HUES6 (cell line): ENCODE measurements around the gene ROR2.
A peak's percentile ranks its signal among the peaks of the same experiment; 100 is the strongest.

Experiments
- H3K27ac ChIP-seq: 2 replicates; pipeline ENCODE4 v1.7.0; 2013; ENCODE audit warnings: low read depth, mild to moderate bottlenecking, low read length, inconsistent platforms
- H3K27me3 ChIP-seq: 2 replicates; pipeline ENCODE4 v1.6.1; 2013; ENCODE audit warnings: low read length; ENCODE audit not compliant: control insufficient read depth, insufficient read depth
- H3K36me3 ChIP-seq: 2 replicates; pipeline ENCODE4 v1.6.1; 2013; ENCODE audit warnings: low read length; ENCODE audit not compliant: control insufficient read depth, insufficient read depth
- H3K4me1 ChIP-seq: 2 replicates; pipeline ENCODE4 v1.6.1; 2013; ENCODE audit warnings: low read length; ENCODE audit not compliant: control insufficient read depth, insufficient read depth
- H3K4me3 ChIP-seq: 2 replicates; pipeline ENCODE4 v1.5.1; 2013; ENCODE audit warnings: low read depth, low read length
- H3K9ac ChIP-seq: one replicate; pipeline ENCODE4 v1.6.1; 2013; ENCODE audit warnings: mild to moderate bottlenecking, low read length
- H3K9me3 ChIP-seq: 2 replicates; pipeline ENCODE4 v1.6.1; 2013; ENCODE audit warnings: low read depth, low read length; ENCODE audit not compliant: control insufficient read depth, insufficient read depth

ROR2 gene

DNA sequence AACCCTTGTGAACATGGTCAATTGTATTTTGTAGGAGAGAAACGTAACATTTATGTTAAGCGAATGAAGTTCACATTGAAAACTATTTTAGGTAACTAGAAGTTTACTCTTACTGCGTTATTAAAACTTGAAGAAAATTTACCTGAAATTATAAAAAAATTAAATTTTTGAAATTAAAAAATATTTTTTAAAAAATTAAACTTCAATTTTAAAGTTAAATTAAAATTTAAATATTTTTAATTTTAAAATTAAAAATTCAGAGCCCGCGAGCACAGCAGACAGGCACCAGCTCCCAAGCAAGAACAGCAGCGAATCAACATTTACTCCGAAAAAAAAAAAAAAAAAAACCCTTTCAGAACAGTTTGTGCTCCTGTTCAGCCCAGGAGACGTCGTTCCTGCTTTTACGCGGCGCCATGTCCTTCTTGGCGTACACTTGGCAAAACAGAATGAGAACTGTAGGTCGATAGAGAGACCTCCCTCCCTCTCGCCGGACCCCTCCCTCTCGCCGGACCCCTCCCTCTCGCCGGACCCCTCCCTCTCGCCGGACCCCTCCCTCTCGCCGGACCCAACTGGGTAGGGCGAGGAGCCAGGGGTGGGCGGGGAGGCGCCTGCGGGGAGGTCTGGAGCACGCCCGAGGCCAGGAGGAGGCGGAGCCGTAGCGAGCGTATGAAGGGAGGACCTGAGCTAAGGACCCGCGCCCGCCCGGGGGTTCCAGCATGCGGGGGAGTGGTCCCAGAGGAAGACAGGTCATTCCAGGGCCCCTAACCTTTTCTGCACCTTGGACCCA is 235.8 kb downstream of the ROR2 start:
- no peak overlapping the region for H3K27ac ChIP-seq
- no peaks in the 10 kb centered on the region for H3K27me3 ChIP-seq
- H3K9ac ChIP-seq, result no peak overlapping the region
- H3K9me3 ChIP-seq, result peaks cover 5% of the 10 kb centered on the region; the same call in 1 of the 2 replicates
- H3K36me3 ChIP-seq, result no peaks in the 10 kb centered on the region
- peak overlapping the region; percentile 44; the same call in 1 of the 2 replicates for H3K4me3 ChIP-seq
- H3K4me1 ChIP-seq, result no peaks in the 10 kb centered on the region

DNA sequence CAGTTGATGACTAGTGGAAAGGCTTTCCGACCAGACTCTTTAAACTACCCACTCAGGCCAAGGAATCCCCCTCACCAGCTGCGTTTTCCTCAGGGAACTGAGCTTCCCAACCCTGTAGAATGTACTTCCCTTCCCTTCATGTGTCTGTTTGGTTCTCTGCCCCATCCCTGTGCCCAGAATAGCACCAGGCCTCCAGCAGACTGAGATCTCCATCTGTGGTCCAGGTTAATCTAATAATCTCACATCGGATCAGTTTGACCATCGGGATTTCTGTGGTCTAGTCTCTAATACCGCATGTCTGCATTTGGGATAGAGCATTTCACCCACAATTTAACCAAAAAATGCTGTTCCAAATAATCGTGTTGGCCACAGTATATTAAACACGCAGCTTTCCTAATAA is 237.2 kb downstream of the ROR2 start:
- no peaks in the 10 kb centered on the region for H3K27me3 ChIP-seq
- H3K27ac ChIP-seq, result no peak overlapping the region
- no peaks in the 10 kb centered on the region for H3K36me3 ChIP-seq
- H3K9ac ChIP-seq, result no peak overlapping the region
- H3K4me1 ChIP-seq, result no peaks in the 10 kb centered on the region
- H3K4me3 ChIP-seq, result no peak overlapping the region
- H3K9me3 ChIP-seq, result peaks cover 5% of the 10 kb centered on the region; the same call in 1 of the 2 replicates

DNA sequence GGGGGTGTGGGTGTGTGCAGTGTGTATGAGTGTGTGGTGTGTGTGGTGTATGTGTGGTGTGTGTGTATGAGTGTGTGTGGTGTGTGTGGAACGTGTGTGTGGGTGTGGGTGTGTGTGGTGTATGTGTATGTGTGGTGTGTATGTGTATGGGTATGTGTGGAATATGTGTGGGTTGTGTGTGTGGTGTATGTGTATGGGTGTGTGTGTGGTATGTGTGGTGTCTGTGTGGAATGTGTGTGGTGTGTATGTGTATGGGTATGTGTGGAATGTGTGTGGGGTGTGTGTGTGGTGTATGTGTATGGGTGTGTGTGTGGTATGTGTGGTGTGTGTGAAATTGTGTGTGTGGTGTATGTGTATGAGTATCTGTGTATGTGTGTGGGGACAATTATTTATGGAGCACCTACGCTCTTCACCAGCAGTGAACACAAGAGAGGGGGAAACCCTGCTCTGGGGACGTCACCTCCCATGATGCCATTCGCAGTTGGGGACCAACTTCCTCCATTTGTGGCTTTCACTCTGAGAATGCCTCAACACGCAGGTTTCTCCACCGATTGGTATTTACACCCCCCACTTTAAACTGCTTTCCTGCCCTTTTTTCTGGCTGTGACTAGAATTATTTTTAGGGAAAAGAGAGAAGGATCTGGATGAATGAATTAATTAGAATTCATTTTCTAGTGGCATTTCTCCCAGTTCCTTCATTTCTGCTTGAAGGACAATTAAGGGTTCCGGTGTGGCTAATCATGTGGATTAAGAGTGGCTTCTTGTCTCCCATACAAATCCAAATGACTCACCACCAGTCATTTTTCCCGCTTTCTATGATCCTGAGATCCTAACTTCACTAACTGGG is 238.1 kb downstream of the ROR2 start:
- Histone ChIP-seq H3K36me3 (no peaks in the 10 kb centered on the region), H3K27ac (no peak overlapping the region), H3K27me3 (no peaks in the 10 kb centered on the region), H3K9ac (no peak overlapping the region), H3K4me1 (no peaks in the 10 kb centered on the region), H3K4me3 (no peak overlapping the region), H3K9me3 (peaks cover 8% of the 10 kb centered on the region)

DNA sequence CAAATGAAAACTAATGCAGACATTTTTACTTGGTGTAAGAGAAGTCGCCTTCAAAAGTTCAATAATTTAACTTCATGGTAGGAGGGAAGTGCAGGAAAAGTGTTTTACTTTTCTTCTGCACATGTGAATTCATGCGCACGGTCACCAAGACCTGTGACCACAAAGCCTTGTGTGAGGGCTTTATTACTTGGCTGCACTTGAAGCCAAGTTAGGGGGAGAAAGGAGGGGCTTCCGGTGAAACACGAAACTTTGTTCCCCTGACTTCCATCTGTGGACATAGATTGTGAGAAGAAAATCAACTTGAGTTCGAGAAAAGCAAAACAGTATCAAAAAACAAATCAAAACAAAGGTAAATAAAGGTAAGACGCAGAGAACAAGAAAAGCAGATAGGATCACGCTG is 239.9 kb downstream of the ROR2 start:
- no peak overlapping the region for H3K4me3 ChIP-seq
- peaks cover 18% of the 10 kb centered on the region for H3K9me3 ChIP-seq
- H3K36me3 ChIP-seq, result no peaks in the 10 kb centered on the region
- H3K27ac ChIP-seq, result no peak overlapping the region
- no peaks in the 10 kb centered on the region for H3K27me3 ChIP-seq
- no peak overlapping the region for H3K9ac ChIP-seq
- no peaks in the 10 kb centered on the region for H3K4me1 ChIP-seq

DNA sequence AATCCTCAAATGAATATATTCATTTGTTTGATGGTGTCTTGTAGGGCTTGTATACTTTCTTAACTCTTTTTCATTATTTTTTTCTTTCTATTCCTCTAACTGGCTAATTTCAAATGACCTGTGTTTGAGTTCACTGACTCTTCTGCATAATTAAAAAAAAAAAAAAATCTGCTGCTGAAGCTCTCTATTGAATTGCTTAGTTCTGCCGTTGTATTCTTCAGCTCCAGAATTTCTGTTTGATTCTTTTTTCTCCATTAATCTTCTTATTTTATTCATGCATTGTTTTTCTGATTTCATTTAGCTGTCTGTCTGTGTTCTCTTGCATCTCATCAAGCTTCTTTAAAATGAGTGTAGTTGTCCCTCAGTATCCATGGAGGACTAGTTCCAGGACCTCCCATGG is 244.6 kb downstream of the ROR2 start:
- Histone ChIP-seq H3K27ac (no peak overlapping the region), H3K9me3 (peaks cover 21% of the 10 kb centered on the region), H3K4me1 (no peaks in the 10 kb centered on the region), H3K9ac (no peak overlapping the region), H3K36me3 (no peaks in the 10 kb centered on the region), H3K27me3 (no peaks in the 10 kb centered on the region), H3K4me3 (no peak overlapping the region)

DNA sequence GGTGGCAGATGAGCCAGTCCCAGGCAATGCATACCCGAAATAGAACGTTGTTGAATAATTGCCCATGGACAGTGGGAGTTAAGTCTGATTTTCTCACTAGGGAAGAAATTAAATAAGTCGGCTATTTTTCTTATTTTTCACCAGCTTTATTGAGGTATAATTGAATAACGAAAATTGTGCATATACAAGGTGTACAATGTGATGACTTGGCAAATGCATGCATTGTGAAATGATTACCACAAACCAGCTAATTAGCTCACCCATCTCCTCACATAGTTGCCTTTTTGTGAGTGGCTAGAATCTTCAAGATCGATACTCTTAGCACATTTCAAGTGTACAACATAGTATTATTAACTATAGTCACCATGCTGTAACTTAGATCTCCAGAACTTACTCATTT is 249.6 kb downstream of the ROR2 start:
- Histone ChIP-seq H3K4me3 (no peak overlapping the region), H3K9ac (no peak overlapping the region), H3K9me3 (peaks cover 4% of the 10 kb centered on the region; the same call in 1 of the 2 replicates), H3K27ac (no peak overlapping the region), H3K36me3 (no peaks in the 10 kb centered on the region), H3K4me1 (no peaks in the 10 kb centered on the region), H3K27me3 (no peaks in the 10 kb centered on the region)

DNA sequence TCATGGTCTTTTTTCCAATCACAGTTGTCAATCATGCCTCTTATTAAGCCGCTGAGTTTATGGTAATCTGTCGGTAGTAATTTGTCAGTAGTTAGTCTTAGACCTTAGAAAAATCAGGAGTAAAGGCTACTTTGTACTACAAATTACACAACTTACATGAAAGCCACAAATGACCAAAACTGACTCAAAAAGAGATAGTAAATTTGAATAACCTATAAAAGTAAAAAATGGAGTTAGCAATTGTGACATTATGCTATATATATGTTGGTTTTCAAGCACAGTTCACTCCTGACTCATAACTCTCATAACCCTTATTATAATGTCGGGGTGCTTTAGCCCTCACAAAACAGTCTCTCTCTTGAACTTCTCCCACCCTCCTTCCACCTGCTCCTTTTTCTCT is 251.8 kb downstream of the ROR2 start:
- Histone ChIP-seq H3K9me3 (no peaks in the 10 kb centered on the region), H3K27ac (no peak overlapping the region), H3K27me3 (no peaks in the 10 kb centered on the region), H3K4me3 (no peak overlapping the region), H3K36me3 (no peaks in the 10 kb centered on the region), H3K4me1 (peaks cover 11% of the 10 kb centered on the region), H3K9ac (no peak overlapping the region)

DNA sequence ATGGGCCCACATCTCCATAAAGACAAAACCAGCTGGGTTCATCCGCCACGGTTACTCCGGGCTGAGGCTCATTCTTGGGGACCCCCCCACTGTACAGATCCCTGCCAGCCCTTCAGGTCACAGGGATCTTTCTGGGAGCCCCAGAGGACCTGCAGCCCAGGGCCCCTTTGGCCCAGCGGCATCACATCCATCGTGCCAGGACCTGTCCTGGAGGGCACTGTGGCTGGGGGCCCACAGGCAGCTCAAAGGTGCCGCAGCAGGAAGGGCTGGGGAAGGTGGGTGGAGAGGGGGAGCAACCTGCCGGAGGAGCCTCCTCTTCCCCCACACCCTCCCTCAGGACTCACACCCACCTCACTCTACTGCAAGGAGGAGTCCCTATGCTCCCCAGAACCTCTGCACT is 252.8 kb downstream of the ROR2 start:
- H3K4me3 ChIP-seq, result no peak overlapping the region
- no peak overlapping the region for H3K27ac ChIP-seq
- H3K9ac ChIP-seq, result no peak overlapping the region
- no peaks in the 10 kb centered on the region for H3K36me3 ChIP-seq
- no peaks in the 10 kb centered on the region for H3K9me3 ChIP-seq
- no peaks in the 10 kb centered on the region for H3K27me3 ChIP-seq
- peaks cover 17% of the 10 kb centered on the region for H3K4me1 ChIP-seq

DNA sequence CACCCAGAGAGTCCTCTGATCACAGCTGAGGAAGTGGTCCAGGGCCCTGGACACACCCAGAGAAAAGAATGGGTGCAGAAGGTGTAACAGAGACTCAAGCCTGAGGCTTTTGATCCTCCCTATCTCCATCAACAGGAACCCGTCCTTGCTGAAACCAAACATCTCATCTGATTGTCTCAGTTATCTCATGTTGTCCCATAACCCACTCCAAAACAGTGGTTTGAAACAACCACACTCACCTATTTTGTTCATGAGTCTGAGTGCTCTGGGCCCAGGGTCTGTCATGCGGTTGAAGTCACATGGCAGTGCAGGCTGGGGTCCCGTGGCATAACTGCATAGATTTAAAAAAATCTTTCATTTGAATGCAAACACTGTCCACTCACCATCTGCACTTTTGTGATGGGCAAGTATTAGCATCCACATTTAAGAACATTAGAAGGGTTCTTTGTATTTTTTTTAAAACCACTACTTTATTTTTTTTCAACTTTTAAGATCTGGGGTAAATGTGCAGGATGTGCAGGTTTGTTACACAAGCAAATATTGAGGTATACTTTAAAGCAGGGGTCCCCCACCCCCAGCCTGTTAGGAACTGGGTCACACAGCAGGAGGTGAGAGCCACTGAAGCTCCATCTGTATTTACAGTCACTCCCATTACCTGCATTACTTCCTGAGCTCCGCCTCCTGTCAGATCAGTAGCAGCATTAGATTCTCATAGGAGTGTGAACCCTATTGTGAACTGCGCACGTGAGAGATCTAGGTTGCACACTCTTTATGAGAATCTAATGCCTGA is 255.8 kb downstream of the ROR2 start:
- no peak overlapping the region for H3K9ac ChIP-seq
- no peaks in the 10 kb centered on the region for H3K9me3 ChIP-seq
- no peaks in the 10 kb centered on the region for H3K36me3 ChIP-seq
- peaks cover 17% of the 10 kb centered on the region for H3K4me1 ChIP-seq
- no peak overlapping the region for H3K4me3 ChIP-seq
- no peaks in the 10 kb centered on the region for H3K27me3 ChIP-seq
- no peak overlapping the region for H3K27ac ChIP-seq

DNA sequence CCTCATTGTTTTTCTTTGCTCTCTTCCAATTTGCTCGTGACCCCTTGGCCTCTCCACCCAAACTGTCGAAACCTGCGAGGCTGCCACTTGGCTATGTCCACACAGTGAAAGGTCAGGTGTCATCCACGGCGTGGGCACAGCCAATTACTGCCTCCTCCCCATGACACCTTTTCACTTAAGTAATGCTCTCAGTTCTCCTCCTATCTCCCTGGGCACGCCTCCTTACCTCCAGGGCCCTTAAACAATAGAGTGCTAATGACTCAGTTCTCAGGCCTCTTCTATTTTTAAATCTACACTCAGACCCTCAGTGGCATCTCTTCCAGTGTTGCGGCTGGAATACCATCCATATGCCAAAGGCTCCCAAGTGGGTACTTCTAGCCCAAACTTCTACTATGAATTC is 256.8 kb downstream of the ROR2 start:
- H3K9me3 ChIP-seq, result no peaks in the 10 kb centered on the region
- peaks cover 17% of the 10 kb centered on the region for H3K4me1 ChIP-seq
- H3K27me3 ChIP-seq, result no peaks in the 10 kb centered on the region
- H3K36me3 ChIP-seq, result no peaks in the 10 kb centered on the region
- H3K9ac ChIP-seq, result no peak overlapping the region
- H3K27ac ChIP-seq, result no peak overlapping the region
- no peak overlapping the region; the same call in 1 of the 2 replicates for H3K4me3 ChIP-seq
